HCT116 (cell line): ENCODE measurements around the gene FABP6. TPM values are rescaled to one million over a fixed set of nuclear protein-coding genes. Genes with fewer than 3 reads are reported as not detected.

Experiments used
- ATAC-seq: fragments of 200-7000 bp; cut with Tn5 transposase; 2 replicates; pipeline ENCODE4 v1.9.1; 2020; ENCODE audit warnings: mild to moderate bottlenecking, moderate library complexity
- BruUV-seq: library from RNA; stranded (reverse); fragments of 400-500 nt; replicated peaks from 2 replicates; lab custom pipeline; 2021; lab: Mats Ljungman, UMichigan
- CTCF ChIA-PET: fragments of 300-600 bp; sonication (Branson Sonifier 250); formaldehyde crosslinking; loops from one replicate; lab custom pipeline; 2021; ENCODE audit warnings: antibody characterized with exemption; lab: Charles Lee
- POLR2A ChIA-PET: fragments of 300-600, 350-600 bp; sonication (Branson Sonifier 250); formaldehyde crosslinking; loops from one replicate; lab custom pipeline; 2021; ENCODE audit warnings: antibody characterized with exemption; lab: Charles Lee
- RAD21 ChIA-PET, 2 experiments: fragments of 300-600 bp; sonication (Branson Sonifier 250); formaldehyde crosslinking; loops; one replicate each; lab custom pipeline; 2023; ENCODE audit warnings: low total read pairs in 2 of 2; ENCODE audit not compliant: uncharacterized antibody in 2 of 2, unreplicated experiment in 2 of 2, low non-redundant PET in 1 of 2; lab: Charles Lee
- DNase-seq: peaks from one replicate; pipeline ENCODE4 v3.0.0-alpha.2; 2010; ENCODE audit warnings: low read depth, low spot score
- H2AFZ ChIP-seq: fragments of 200-600 bp; shearing (Covaris generic), sonication (generic); 2 replicates; pipeline ENCODE4 v1.6.1; 2017; ENCODE audit warnings: low read depth, mixed run types, mixed read lengths, antibody characterized with exemption, low read length; ENCODE audit not compliant: poor library complexity, severe bottlenecking
- H3K27ac ChIP-seq: 2 replicates; pipeline ENCODE4 v1.5.1; 2012; ENCODE audit warnings: low read depth, low read length
- H3K27me3 ChIP-seq: fragments of 200-600 bp; sonication (generic); 2 replicates; pipeline ENCODE4 v1.6.1; 2016; ENCODE audit warnings: mixed run types, low read length, mixed read lengths; ENCODE audit not compliant: insufficient read depth
- H3K36me3 ChIP-seq, 2 experiments: fragments of 200-500 bp in 1 of 2; fragments of 200-600 bp in 1 of 2; sonication (Bioruptor generic) in 1 of 2; sonication (generic) in 1 of 2; 2 replicates each; pipeline versions ENCODE4 v1.5.1 to v1.6.1; 2014 to 2016; ENCODE audit warnings: low read length in 2 of 2, inconsistent platforms in 1 of 2, mixed read lengths in 1 of 2, mixed run types in 1 of 2; ENCODE audit not compliant: insufficient read depth in 2 of 2, control insufficient read depth in 1 of 2
- H3K4me1 ChIP-seq, 2 experiments: fragments of 200-600 bp in 1 of 2; sonication (generic) in 1 of 2; 2 replicates each; pipeline versions ENCODE4 v1.5.1 to v1.6.1; 2012 to 2017; ENCODE audit warnings: low read length in 2 of 2, inconsistent platforms in 1 of 2, mild to moderate bottlenecking in 1 of 2, mixed read lengths in 1 of 2, mixed run types in 1 of 2, moderate library complexity in 1 of 2; ENCODE audit not compliant: insufficient read depth in 2 of 2, control insufficient read depth in 1 of 2
- H3K4me2 ChIP-seq: fragments of 200-600 bp; sonication (generic); 2 replicates; pipeline ENCODE4 v1.6.1; 2017; ENCODE audit warnings: mixed run types, low read length, mixed read lengths
- H3K4me3 ChIP-seq, 2 experiments: fragments of 200-600 bp in 1 of 2; sonication (generic) in 1 of 2; replicated peaks in 1 of 2; 2 replicates each; pipeline ENCODE4 v1.5.1; 2011 to 2016; ENCODE audit warnings: low read length in 2 of 2, control low read depth in 1 of 2, low read depth in 1 of 2, mild to moderate bottlenecking in 1 of 2, mixed read lengths in 1 of 2, mixed run types in 1 of 2
- H3K79me2 ChIP-seq: fragments of 200-600 bp; sonication (generic); 2 replicates; pipeline ENCODE4 v1.6.1; 2017; ENCODE audit warnings: mild to moderate bottlenecking, mixed run types, low read length, moderate library complexity, mixed read lengths; ENCODE audit not compliant: insufficient read depth
- H3K9ac ChIP-seq: fragments of 200-600 bp; sonication (generic); 2 replicates; pipeline ENCODE4 v1.6.1; 2016; ENCODE audit warnings: low read length, mixed read lengths
- H3K9me2 ChIP-seq: fragments of 200-600 bp; sonication (generic), shearing (Covaris generic); 2 replicates; pipeline ENCODE4 v1.6.1; 2017; ENCODE audit warnings: mixed run types, mild to moderate bottlenecking, moderate library complexity; ENCODE audit not compliant: insufficient read depth
- H3K9me3 ChIP-seq, 2 experiments: fragments of 200-500 bp in 1 of 2; fragments of 200-600 bp in 1 of 2; sonication (Bioruptor generic) in 1 of 2; sonication (generic) in 1 of 2; 2 replicates each; pipeline ENCODE4 v1.6.1; 2014 to 2017; ENCODE audit warnings: low read length in 2 of 2, mixed read lengths in 2 of 2, inconsistent platforms in 1 of 2, low read depth in 1 of 2, mild to moderate bottlenecking in 1 of 2, mixed run types in 1 of 2, moderate library complexity in 1 of 2; ENCODE audit not compliant: control insufficient read depth in 1 of 2, insufficient read depth in 1 of 2
- H4K20me1 ChIP-seq: fragments of 200-600 bp; sonication (generic), shearing (Covaris generic); 2 replicates; pipeline ENCODE4 v1.6.1; 2017; ENCODE audit warnings: mixed run types, mild to moderate bottlenecking, moderate library complexity; ENCODE audit not compliant: insufficient read depth
- EGR1 ChIP-seq: IDR thresholded peaks from 2 replicates; pipeline ENCODE4 v1.6.1; 2012; ENCODE audit warnings: low read depth
- FOSL1 ChIP-seq: IDR thresholded peaks from 2 replicates; pipeline ENCODE4 v1.6.1; 2012; ENCODE audit warnings: low read depth
- JUND ChIP-seq: IDR thresholded peaks from 2 replicates; pipeline ENCODE4 v1.6.1; 2012
- MAX ChIP-seq: IDR thresholded peaks from 2 replicates; pipeline ENCODE4 v1.6.1; 2012
- POLR2A ChIP-seq: IDR thresholded peaks from 2 replicates; pipeline ENCODE4 v1.7.0; 2011; ENCODE audit warnings: borderline replicate concordance; ENCODE audit not compliant: insufficient read depth, insufficient read length; ENCODE audit errors: extremely low read depth
- SIN3A ChIP-seq: IDR thresholded peaks from 2 replicates; pipeline ENCODE4 v1.6.1; 2012; ENCODE audit warnings: low read depth
- SP1 ChIP-seq: IDR thresholded peaks from 2 replicates; pipeline ENCODE4 v1.6.1; 2012; ENCODE audit warnings: low read depth
- SRF ChIP-seq: IDR thresholded peaks from 2 replicates; pipeline ENCODE4 v1.6.1; 2012; ENCODE audit warnings: low read depth
- TCF7L2 ChIP-seq: IDR thresholded peaks from 2 replicates; pipeline ENCODE4 v1.7.0; 2011; ENCODE audit warnings: borderline replicate concordance, inconsistent platforms; ENCODE audit not compliant: insufficient read depth, insufficient read length; ENCODE audit errors: extremely low read depth
- YY1 ChIP-seq: IDR thresholded peaks from 2 replicates; pipeline ENCODE4 v1.6.1; 2011; ENCODE audit warnings: low read length, low read depth, moderate library complexity, mild to moderate bottlenecking; ENCODE audit not compliant: insufficient replicate concordance; ENCODE audit errors: extremely low read depth
- ZFX ChIP-seq: fragments of 450-650 bp; IDR thresholded peaks from 2 replicates; pipeline ENCODE4 v1.6.1; 2017
- ZNF274 ChIP-seq: fragments of 200-500 bp; sonication (Bioruptor generic); IDR thresholded peaks from 2 replicates; pipeline ENCODE4 v1.6.1; 2014; ENCODE audit warnings: mild to moderate bottlenecking, low read depth, low read length, inconsistent platforms
- intact Hi-C: fragments of 100-400 bp; cut with micrococcal nuclease; formaldehyde crosslinking; loops from 2 replicates; pipeline ENCODE4 v1.10.0; 2022
- total RNA-seq: library from RNA; stranded (reverse); gene quantifications from one replicate; pipeline ENCODE4 v1.2.1, GENCODE V29; 2021; ENCODE audit not compliant: unreplicated experiment
- TF ChIP-seq, protein P1 (sequence below): IDR thresholded peaks from 2 replicates; pipeline ENCODE4 v1.6.1; 2011; ENCODE audit warnings: mild to moderate bottlenecking, low read length, moderate library complexity; ENCODE audit not compliant: insufficient replicate concordance; ENCODE audit errors: extremely low read depth
- TF ChIP-seq, protein P2 (sequence below), 3 experiments: fragments of 200-600 bp in 1 of 3; sonication (generic) in 1 of 3; IDR thresholded peaks in 2 of 3; conservative IDR thresholded peaks in 1 of 3; 2 replicates each; pipeline ENCODE4 v1.5.1; 2012 to 2017; ENCODE audit warnings: low read depth in 2 of 3, low read length in 2 of 3, antibody characterized with exemption in 1 of 3, borderline replicate concordance in 1 of 3, control low read depth in 1 of 3, mild to moderate bottlenecking in 1 of 3, mixed read lengths in 1 of 3, mixed run types in 1 of 3, moderate library complexity in 1 of 3; ENCODE audit not compliant: insufficient read depth in 1 of 3
- TF ChIP-seq, protein P3 (sequence below): IDR thresholded peaks from 2 replicates; pipeline ENCODE4 v1.6.1; 2012; ENCODE audit warnings: low read depth

FABP6 gene
- total RNA-seq, 1 experiment from 2014 or later, result 8.5 TPM

DNA sequence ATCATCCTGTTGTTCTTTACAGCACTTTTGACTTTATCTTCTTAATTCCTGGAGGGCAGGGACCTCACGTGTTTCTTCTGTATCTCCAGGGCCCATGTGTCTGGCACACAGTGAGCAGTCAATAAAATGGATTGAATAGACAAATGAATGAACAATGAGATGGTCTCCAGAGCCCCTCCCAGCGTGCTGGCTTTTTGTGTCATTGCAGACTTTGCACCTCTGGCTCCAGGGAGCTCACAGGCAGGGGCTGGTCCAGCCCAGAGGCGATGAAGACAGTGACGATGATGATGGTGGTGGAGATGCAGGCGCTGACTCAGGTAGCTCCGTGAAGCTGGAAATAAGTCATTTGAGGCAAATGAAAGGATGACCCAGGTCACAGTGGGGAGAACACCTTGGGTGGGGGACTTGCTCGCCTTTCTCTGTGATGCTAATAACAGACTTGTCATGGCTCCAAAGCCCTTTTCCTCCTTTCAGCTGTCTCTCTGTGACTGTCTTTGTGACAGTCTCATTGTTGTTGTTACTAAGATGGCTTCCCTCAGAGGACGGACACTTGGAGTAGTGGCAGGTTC, 30.4 kb upstream of the FABP6 start:
- Histone ChIP-seq H3K9ac (no peak overlapping the region), H3K9me2 (no peaks in the 10 kb centered on the region), H2AFZ (peak overlapping the region; percentile 73), H3K4me3 (peak overlapping the region in 1 of 2 experiments; percentile 40; a peak in 1 of 4 replicates), H3K79me2 (no peaks in the 10 kb centered on the region), H3K4me1 (peaks cover 0 to 9% of the 10 kb centered on the region in 2 experiments; a peak in 2 of 4 replicates), H3K9me3 (no peaks in the 10 kb centered on the region), H4K20me1 (no peaks in the 10 kb centered on the region), H3K36me3 (no peaks in the 10 kb centered on the region), H3K27me3 (no peaks in the 10 kb centered on the region), H3K27ac (no peak overlapping the region), H3K4me2 (peak overlapping the region; percentile 70)
- DNase-seq (no peak), ATAC-seq (no peak)
- intact Hi-C loops, result loop anchor here (1.0 to 5.0 kb wide), 4 partner anchors 78 to 192 kb away; no protein-coding TSS in a partner anchor
- POLR2A ChIA-PET, result no interaction called here
- TF ChIP-seq ZNF274, result no peak
- TF ChIP-seq JUND, result no peak
- no peak for TF ChIP-seq SRF
- TF ChIP-seq, protein P1, sequence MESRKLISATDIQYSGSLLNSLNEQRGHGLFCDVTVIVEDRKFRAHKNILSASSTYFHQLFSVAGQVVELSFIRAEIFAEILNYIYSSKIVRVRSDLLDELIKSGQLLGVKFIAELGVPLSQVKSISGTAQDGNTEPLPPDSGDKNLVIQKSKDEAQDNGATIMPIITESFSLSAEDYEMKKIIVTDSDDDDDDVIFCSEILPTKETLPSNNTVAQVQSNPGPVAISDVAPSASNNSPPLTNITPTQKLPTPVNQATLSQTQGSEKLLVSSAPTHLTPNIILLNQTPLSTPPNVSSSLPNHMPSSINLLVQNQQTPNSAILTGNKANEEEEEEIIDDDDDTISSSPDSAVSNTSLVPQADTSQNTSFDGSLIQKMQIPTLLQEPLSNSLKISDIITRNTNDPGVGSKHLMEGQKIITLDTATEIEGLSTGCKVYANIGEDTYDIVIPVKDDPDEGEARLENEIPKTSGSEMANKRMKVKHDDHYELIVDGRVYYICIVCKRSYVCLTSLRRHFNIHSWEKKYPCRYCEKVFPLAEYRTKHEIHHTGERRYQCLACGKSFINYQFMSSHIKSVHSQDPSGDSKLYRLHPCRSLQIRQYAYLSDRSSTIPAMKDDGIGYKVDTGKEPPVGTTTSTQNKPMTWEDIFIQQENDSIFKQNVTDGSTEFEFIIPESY, result no peak
- TF ChIP-seq MAX, result no peak
- TF ChIP-seq SP1, result no peak
- TF ChIP-seq FOSL1, result no peak
- TF ChIP-seq ZFX, result no peak
- TF ChIP-seq YY1, result no peak
- no peak for TF ChIP-seq POLR2A
- TF ChIP-seq, protein P2, sequence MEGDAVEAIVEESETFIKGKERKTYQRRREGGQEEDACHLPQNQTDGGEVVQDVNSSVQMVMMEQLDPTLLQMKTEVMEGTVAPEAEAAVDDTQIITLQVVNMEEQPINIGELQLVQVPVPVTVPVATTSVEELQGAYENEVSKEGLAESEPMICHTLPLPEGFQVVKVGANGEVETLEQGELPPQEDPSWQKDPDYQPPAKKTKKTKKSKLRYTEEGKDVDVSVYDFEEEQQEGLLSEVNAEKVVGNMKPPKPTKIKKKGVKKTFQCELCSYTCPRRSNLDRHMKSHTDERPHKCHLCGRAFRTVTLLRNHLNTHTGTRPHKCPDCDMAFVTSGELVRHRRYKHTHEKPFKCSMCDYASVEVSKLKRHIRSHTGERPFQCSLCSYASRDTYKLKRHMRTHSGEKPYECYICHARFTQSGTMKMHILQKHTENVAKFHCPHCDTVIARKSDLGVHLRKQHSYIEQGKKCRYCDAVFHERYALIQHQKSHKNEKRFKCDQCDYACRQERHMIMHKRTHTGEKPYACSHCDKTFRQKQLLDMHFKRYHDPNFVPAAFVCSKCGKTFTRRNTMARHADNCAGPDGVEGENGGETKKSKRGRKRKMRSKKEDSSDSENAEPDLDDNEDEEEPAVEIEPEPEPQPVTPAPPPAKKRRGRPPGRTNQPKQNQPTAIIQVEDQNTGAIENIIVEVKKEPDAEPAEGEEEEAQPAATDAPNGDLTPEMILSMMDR (IDR thresholded peaks at IDR 0.05 in 2 of 3, conservative IDR thresholded peaks at IDR 0.05 in 1 of 3; ENCODE audit: borderline replicate concordance in 1 of 3, insufficient read depth in 1 of 3, low read depth in 2 of 3, low read length in 2 of 3), result no peak
- TF ChIP-seq TCF7L2, result no peak
- TF ChIP-seq, protein P3, sequence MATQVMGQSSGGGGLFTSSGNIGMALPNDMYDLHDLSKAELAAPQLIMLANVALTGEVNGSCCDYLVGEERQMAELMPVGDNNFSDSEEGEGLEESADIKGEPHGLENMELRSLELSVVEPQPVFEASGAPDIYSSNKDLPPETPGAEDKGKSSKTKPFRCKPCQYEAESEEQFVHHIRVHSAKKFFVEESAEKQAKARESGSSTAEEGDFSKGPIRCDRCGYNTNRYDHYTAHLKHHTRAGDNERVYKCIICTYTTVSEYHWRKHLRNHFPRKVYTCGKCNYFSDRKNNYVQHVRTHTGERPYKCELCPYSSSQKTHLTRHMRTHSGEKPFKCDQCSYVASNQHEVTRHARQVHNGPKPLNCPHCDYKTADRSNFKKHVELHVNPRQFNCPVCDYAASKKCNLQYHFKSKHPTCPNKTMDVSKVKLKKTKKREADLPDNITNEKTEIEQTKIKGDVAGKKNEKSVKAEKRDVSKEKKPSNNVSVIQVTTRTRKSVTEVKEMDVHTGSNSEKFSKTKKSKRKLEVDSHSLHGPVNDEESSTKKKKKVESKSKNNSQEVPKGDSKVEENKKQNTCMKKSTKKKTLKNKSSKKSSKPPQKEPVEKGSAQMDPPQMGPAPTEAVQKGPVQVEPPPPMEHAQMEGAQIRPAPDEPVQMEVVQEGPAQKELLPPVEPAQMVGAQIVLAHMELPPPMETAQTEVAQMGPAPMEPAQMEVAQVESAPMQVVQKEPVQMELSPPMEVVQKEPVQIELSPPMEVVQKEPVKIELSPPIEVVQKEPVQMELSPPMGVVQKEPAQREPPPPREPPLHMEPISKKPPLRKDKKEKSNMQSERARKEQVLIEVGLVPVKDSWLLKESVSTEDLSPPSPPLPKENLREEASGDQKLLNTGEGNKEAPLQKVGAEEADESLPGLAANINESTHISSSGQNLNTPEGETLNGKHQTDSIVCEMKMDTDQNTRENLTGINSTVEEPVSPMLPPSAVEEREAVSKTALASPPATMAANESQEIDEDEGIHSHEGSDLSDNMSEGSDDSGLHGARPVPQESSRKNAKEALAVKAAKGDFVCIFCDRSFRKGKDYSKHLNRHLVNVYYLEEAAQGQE, result no peak
- no peak for TF ChIP-seq EGR1
- no peak for TF ChIP-seq SIN3A
- no TSS peak for BruUV-seq
- RAD21 ChIA-PET, result interaction anchor here (1.1 to 1.4 kb wide), 2 partner anchors 146 to 147 kb away, joined by 3 to 4 read pairs; no protein-coding TSS in a partner anchor
- CTCF ChIA-PET, result interaction anchor here (0.8 to 2.1 kb wide), 3 partner anchors 146 to 240 kb away, joined by 3 to 9 read pairs (median 3); no protein-coding TSS in a partner anchor
